UCSD-AML1 (cell line): ENCODE data around the gene OGFRL1.
"Not testable (repeated sequence)": the region's sequence is repeated elsewhere in the genome, so short reads cannot be mapped to it uniquely, and the experiment has no call there.

Experiments used
- DNase-seq: peaks from one replicate; lab custom pipeline; 2025; ENCODE audit not compliant: unreplicated experiment; lab: John Stamatoyannopoulos, UW

The OGFRL1 gene

DNA sequence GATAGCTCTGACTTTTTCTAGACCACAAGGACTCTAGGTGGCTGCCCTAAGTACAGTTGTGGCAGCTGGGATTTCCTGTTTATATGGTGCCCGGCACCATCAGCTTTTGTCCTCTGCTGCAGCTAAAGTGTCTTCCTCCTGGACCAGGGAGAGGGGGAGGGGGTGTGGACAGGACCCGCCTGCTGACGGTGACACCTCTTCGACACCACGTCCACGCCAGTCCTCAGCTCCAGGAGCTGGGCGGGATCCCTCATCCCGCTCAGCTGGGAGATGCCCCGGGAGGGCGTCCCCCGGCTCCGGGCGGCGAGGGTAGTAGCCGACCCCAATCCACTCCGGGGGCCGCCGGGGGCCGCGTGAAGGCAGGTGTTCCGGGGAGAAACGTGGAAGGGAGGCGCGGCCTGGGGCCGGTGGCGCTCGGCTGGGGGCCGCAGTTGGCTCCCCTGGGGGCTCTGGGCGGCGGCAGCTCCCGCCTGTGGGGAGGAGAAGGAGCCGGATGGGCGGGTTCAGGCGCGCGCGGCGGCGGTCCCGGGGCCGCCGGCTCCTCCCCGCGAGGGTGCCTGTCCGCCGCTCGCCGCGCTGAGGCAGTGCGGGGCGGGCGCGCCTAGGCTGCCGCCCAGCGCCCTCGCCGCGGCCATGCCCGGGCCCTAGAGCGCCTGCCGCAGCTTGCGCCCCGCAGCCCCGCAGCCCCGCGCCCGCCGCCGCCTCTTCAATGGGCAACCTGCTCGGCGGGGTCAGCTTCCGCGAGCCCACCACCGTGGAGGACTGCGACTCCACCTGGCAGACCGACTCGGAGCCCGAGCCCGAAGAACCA, at the start of gene OGFRL1:
TSS of gene OGFRL1 (plus strand) at position 584 of the 811 bp plus-strand sequence. CDS start at position 710, 126 bp downstream.
- peak; percentile 85 for DNase-seq

DNA sequence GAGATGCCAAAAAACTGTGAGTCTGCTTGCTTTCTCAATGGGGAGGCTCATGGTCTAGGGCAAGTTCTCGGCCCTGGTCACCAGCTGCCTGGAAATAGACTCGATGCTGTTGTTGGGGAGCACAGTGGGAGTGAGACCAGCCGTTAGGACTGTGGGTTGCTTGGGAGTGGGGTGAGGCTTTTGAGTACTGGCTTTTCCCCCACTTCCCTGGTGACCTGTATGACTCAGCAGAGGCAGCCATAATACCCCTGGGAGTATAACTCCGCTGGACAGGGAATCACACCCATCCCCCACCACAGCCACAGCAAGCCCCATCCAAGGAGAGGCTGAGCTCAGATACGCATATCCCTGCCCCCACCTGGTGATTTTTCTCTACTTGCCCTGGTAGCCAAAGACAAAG, 48.9 kb upstream of the OGFRL1 start:
- DNase-seq = no peak

DNA sequence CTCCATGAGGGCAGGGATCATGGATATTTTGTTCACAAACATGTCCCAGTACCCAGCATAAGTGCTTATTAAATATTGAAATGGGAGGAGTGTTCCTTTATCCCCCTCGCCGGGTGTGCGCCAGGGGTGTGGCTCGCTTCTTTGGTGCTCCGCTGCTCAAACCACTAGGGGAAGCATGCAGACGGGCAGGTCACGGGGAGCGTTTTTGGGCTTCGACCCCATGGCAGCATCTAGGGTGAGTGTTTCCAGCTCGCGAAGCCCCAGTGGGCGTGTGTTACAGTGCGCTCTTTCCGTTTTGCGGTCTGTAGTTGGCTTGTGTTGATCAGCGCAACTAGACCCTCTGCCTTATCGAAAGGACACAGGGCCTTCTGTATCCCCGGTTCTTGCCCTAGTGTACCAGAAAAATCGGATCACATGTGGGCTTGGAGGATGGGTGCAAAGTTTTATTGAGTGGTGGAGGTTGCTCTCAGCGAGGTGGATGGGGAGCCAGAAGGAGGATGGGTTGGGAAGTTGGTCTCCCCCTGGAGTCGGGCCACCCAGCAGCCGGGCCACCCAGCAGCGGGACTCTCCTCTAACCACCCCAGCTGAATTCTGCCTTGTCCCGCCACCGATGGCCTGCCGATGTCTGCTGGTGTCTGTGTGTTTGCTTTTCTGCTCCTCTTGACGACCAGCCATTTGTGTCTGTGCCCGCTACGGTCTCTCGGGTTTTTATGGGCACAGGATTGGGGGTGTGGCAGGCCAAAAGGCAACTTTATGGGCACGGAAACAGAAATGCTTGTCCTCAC, 43.2 kb upstream of the OGFRL1 start:
- no peak for DNase-seq

DNA sequence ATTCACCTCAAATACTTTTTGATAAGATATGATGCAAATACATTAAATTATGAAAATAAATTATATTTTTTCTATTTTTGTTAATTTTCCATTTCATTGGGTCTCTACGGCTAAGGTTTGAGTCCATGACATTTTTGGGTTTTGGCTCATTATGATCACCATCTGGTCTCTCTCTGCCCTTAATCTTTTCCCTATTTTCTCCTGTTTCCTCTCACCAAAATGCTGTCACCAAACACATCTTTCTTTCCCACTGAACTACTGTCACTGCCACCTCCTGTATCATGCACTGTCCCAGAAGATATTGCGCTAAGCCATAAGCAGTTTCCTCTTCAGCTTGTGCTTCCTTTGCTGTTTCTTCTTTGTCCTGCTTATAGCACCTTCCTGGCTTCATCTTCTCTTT, 42.0 kb upstream of the OGFRL1 start:
- no peak for DNase-seq

DNA sequence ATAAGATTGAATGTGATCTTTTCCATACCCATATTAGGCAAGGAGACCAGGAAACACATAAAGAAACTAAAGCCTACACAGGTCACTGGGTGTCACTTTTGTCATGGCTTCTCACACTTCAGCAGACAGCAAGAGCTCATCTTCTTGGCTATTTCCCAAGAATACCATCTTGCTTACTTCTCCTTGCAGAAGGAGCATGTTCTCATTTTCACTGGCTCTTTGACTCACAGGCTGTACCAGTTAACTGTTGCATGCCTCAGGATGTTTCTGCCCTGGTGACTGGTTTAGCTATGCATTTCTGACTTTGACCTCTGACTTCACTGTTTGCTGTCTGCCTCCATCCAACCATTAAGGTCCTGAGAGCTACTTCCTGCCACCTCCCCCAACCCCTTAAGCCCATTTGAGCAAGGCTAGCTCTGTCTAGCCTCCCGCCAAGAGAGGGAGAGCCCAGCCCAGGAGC, 40.3 kb upstream of the OGFRL1 start:
- DNase-seq = peak; percentile 10

DNA sequence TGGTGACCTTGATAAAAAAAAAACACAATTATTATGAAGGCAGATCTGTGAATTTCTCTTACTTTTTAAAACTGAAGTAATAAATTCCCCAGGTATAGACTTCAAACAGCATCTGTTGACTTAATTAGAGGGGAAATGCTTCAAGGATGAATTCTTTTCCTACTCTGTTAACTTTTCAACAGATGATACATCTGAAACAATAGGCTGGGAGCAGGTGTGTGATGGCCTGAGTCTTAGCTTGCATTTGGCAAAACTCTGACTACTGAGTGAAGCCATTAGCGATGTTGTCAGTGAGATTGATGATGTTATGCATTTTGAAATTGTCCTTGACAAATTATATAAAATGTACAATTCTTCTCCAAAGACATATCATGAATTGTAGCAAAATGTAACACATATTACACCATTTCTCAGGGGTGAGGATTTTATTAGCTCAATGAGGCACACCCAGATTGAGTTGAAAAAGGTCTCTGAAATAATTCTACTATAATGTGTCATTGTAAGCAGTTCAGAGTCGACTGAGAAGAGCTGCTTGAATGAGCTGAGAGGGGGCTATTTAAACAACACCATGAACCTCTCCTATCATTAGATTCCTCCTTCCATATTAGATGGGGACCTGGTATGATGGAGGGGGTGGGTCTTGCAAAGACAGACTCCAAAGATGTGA, 39.6 kb upstream of the OGFRL1 start:
- no peak for DNase-seq

DNA sequence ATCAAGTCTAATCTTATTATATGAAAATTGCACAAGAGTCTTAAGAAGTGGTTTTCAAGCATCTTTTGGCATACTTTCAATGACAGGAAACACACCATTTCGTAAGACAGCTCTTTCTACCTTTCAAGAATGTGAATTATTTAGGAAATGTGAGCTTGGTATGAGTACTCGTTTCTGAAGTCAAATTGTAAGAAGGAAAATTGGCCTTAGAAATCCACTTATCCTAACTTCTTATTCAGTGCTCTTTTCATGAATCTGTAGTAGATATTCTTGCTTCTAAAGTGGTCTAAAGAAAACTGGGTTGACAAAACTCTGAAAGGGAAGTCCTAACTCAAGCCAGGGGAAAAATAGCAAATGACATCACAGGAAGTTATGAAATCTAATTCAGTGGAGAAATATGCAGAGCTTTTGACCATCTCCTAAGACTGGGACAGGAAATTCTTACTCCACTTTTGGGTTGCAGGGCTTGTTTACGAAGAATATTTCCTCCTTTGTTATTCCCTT, 38.5 kb upstream of the OGFRL1 start:
- no peak for DNase-seq

DNA sequence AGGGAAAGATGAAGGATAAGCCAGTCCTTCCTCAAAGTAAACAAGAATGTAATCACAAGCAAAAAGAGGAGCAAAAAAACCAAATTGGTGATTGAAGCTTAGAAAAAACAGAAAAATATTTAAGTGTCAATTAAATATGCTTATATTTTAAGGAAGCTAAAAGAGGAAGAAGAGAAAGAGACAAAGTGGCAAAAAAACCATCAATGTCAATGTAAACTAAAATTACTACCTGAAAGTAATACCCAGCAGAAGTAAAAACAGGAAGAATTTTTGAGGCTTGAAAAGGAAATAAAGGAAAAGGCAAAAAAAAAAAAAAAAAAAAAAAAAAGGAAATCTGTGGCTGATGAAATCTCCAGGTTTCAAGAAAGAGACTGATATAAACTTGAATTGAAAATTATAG, 36.2 kb upstream of the OGFRL1 start:
- DNase-seq = no peak

DNA sequence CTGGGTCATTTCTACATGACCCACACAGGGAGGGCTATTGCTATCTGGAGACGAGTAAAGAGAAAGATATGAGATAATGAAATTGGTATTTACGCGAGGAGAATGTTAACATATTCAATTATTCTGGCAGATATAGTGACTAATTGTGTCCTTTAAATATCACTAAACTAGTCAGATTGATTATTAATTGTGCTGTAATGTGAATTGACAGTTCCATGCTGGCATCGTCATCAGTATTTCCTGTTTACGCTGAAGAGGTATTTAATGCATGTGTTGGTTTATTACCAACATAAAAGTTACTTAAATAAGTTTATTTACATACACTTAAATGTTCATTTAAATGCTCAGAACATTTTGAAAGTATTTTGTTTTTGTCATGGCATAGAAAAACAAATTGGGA, 35.7 kb upstream of the OGFRL1 start:
- DNase-seq = no peak

DNA sequence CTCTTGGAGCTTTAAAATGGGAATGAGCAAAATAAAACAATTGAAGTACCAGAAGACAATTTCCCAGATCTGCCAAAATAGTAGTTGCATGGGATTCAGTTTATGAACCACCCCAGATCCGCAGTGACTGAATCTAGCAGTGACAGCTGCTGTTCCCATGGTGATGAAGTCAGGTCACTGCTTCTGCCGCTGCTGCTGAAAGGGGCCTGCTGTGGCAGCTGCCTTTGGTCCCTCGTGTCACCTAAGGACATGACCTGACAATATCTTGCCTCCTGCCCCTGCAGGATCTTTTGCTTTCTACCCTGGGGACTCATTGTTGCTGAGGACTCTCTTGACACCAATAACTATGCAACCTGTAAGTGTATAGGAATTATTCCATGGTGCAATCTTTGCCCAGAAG, 34.3 kb upstream of the OGFRL1 start:
- peak; percentile 9 for DNase-seq

DNA sequence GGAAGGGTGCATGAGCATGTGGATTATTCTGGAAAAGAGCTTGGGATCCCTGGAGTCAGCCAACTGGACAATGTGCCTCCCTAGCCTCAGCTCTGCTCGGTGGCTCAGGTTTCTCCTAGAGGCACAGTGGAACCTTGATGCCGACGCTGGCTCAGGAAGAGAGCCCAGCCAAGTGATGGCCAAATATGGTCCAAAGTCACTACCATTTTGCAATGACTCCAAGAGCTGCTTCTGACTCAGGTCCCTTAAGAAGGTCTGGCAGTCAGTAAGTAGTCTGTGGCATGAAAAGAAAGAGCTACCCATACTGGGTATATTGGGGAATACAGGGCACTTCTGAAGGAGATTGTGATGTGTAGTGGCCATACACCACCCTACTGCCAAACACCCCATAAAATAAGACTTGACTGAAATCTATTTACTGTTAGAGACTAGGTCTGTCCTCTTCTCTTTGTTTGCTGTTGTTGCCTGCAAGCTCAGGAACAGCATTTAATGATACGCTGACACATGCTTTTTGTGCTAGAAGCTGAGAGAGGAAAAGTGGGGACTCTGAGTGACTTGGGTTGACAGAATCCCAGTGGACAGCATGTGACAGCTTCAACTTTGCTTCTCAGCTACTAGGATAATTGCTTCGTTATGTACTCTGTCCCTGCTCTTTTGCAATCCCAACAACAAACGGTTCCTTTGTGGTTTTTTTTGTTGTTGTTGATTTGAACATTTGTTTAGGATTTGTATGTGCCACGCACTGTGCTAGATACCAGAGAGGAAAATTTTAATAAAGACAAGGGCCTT, 30.3 kb upstream of the OGFRL1 start:
- peak; percentile 5 for DNase-seq

DNA sequence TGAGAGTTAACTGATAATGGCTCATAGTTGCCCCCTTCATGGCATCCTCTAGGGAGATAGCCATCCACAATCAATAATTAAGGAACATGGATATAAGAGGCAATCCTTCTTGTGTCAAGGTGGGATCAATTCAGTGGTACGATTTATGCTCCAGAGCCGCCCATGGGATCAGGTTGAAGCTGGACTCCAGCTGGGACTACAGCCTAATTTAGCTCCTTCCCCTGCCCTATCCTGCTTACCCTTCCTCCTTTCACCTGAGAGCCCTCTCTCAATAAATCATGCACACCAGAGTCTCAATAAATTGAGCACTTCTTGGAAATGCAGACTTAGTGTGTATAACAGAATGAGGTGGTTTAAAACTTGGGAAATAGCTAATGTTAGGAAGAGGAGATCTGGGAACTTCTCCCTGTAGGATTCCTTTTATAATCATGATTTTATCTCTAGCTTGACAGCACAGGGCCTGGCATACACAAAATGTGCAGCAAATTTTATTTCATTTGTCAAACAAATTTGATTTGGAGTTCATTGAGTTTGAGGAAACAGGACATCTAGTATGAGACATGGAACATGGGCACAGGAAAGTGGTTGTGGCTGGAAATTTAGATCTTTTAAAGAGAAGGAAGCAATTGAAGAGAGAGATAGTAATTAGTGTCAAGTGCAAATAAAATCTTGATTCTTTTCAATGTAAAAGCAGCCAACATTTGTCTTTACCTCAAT, 28.6 kb upstream of the OGFRL1 start:
- no peak for DNase-seq

DNA sequence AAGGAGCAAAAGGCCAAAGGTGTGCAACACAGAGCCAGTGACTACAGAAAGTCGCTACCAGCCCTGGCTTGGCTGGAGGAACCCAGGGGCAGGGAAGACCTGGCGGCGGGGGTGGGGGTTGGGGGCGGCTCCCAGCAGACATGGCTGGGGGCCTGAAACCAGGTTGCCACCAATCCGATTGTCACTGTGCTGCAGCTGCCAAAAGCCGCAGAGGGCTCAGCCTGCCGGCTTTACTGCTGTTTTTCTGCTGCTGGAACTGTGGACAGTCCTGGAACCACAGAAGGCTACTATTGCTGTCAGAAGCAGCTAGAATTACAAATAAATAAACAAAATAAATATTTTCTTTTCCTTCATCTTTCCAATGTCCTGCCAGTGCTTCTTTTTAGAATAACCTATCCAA, 25.7 kb upstream of the OGFRL1 start:
- DNase-seq = no peak

DNA sequence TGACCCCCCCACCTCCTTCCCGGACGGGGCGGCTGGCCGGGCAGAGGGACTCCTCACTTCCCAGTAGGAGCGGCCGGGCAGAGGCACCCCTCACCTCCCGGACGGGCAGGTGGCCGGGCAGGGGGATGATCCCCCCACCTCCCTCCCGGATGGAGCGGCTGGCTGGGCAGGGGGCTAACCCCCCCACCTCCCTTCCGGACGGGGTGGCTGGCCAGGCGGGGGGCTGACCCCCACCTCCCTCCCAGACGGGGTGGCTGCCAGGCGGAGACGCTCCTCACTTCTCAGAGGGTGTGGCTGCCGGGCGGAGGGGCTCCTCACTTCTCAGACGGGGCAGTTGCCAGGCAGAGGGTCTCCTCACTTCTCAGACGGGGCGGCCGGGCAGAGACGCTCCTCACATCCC, 22.2 kb upstream of the OGFRL1 start:
- not testable (repeated sequence) for DNase-seq

DNA sequence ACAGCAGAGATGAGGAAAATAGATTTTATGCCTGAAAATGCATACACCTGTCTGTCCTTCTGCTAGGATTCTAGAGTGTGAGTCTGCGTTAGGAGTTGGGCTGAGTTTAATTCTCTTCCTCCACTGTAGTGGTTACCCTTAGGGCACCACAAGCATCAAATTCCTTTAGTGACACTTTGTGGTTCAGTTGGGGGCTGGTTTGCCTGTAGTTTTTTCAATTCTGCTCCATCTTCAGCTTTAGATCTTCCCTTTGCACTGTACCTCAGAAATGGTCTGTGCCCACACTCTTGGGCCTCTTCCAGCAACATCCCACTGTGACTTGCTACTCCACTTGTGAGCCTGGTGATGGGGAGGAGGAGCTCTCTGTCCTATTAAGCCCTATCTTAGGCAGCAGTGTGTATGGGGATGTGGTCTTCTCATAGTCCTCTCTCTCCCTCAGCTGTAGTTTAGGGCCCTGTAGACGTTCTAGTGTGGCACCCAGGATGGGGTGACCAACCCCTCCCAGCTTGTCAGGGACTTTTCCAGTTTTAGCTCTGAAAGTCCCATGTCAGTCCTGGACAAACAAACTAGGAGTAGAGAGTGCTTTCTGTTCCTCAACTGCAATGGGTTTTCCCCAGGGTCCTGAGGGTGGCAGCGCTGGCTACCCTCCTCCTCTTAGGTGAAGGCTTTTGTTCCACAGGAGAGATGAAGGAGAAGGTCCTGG, 19.7 kb upstream of the OGFRL1 start:
- DNase-seq = peak; percentile 15

DNA sequence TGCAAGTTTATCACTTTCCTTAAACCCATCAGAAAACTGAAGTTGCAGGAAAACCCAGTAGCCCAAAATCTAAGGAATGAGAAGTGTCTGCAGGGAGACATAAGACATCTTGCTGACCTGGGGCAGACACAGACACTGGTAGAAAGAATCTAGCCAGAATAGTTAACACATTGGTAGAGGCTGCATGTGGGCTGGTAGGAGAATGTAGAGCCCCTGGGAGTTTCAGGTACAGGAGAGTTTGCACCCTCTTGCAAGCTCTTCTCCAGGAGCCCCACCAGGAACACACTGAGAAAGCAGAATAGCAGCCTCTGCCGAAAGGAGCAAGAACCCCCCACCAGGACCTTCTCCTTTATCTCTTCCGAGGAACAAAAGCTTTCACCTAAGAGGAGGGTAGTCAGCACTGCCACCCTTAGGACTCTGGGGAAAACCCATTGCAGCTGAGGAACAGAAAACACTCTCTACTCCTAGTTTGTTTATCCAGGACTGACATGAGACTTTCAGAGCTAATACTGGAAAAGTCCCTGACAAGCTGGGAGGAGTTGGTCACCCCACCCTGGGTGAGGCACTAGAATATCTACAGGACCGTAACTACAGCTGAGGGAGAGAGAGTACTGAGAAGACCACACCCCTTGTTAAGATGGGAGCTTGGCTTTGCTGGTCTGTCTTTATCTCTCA, 10.5 kb upstream of the OGFRL1 start:
- peak; percentile 8 for DNase-seq

DNA sequence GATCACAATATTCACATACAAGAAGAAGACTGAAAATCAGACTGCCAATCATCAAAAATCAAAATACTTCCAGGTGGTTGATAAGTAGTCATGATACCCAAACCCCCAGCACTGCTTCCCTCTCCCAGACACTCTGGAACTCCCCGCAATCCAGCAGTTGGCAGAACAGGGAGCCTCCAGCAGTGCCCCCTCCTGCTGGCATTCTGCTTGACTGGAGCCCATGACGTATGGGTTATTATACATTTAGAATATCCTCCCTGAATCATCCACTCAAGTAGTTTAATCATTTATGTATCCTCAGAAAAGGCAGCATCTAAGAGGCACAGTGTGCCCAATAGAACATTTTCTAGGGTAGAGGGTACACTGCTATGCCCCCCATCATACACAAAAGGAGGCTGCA, 9.3 kb upstream of the OGFRL1 start:
- no peak for DNase-seq

DNA sequence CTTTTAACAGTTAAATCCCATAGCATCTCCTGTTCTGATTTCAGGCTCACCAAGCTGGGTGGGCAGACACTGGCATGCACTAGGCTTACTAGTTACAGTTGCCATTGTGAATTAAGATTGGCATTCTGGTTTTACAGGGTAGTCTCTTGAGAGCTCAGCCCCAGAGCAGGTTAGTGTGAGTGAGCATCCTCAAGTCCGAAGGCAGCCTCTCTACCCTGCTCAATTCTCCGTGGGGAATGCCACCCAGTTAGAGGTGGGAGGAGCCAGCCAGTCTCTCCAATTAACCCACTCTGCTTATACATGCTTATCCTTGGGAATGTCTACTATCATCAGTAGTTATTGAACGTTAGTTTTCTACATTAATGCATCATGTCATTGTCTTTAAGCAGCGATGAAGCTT, 8.9 kb upstream of the OGFRL1 start:
- DNase-seq = no peak

DNA sequence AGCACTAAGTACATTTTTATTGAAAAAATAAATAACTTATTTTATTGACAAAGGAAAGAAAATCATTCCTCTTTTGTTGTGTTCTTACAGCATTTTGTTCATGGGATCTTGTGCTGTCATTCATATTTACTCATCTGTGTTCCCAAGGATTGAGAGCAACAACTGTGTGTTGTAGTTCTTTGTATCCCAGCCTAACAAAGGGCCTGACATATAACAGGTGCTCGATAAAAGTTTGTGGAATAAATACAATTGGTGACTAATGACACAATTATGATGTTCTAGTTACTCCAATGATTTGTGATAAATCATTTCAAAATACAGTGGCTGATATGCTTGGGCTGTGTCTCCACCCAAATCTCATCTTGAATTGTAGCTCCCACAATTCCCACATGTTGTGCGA, 7.9 kb upstream of the OGFRL1 start:
- DNase-seq = no peak
